Gastroesophageal sphincter (tissue), 4 donors: ENCODE results near the gene RPP14. TPM values are rescaled to one million over a fixed set of nuclear protein-coding genes. Genes with fewer than 3 reads are reported as not detected.

Source experiments
- ATAC-seq: fragments of 150-250 bp; one replicate; pipeline ENCODE4 v1.9.1; 2016; ENCODE audit warnings: mild to moderate bottlenecking, moderate library complexity
- H3K27ac ChIP-seq, 4 donors: fragments of 200-600 bp; sonication (generic) in 3 of 4; 1 replicate in 3 of 4; 2 replicates in 1 of 4; pipeline ENCODE4 v1.5.1; 2016 to 2019
- H3K27me3 ChIP-seq: fragments of 200-600 bp; sonication (generic); one replicate; pipeline ENCODE4 v1.5.1; 2019
- H3K36me3 ChIP-seq, 2 donors: fragments of 200-600 bp; sonication (generic); one replicate each; pipeline ENCODE4 v1.5.1; 2019; ENCODE audit warnings: control low read depth in 1 of 2
- H3K4me1 ChIP-seq, 3 donors: fragments of 200-600 bp; sonication (generic); 1 replicate in 2 of 3; 2 replicates in 1 of 3; pipeline ENCODE4 v1.5.1; 2016 to 2019; ENCODE audit warnings: control low read depth in 2 of 3
- H3K4me3 ChIP-seq, 2 donors: fragments of 200-600 bp; sonication (generic); one replicate each; pipeline ENCODE4 v1.5.1; 2019; ENCODE audit warnings: mild to moderate bottlenecking in 1 of 2, moderate library complexity in 1 of 2
- H3K9me3 ChIP-seq, 3 donors: fragments of 200-600 bp; sonication (generic); one replicate each; pipeline ENCODE4 v1.5.1; 2017 to 2019; ENCODE audit warnings: control low read depth in 2 of 3
- EP300 ChIP-seq: sonication (generic); formaldehyde crosslinking; IDR thresholded peaks from one replicate; pipeline ENCODE4 v1.6.1; 2017; ENCODE audit warnings: antibody characterized with exemption, mild to moderate bottlenecking
- POLR2A ChIP-seq, 2 donors: fragments of 450-650 bp; IDR thresholded peaks; one replicate each; pipeline ENCODE4 v1.6.1; 2017; ENCODE audit warnings: antibody characterized with exemption in 2 of 2, mild to moderate bottlenecking in 2 of 2, moderate library complexity in 1 of 2
- POLR2AphosphoS5 ChIP-seq: sonication (generic); formaldehyde crosslinking; IDR thresholded peaks from one replicate; pipeline ENCODE4 v1.6.1; 2017; ENCODE audit warnings: antibody characterized with exemption
- WGBS, 2 donors: methylation state at CpG; one replicate each; pipeline ENCODE4 v1.1.5; 2018; ENCODE audit warnings: low coverage in 1 of 2; 5-methylcytosine and 5-hydroxymethylcytosine counted together
- small RNA-seq, 4 donors: library from RNA; depleted of rRNA; stranded (forward); fragments of <200 nt; gene quantifications; one replicate each; pipeline ENCODE3, GENCODE V24; 2016
- total RNA-seq, 4 donors: library from RNA; depleted of rRNA; stranded (reverse); fragments of >200 nt; gene quantifications; one replicate each; pipeline ENCODE4 v1.1.0, GENCODE V29; 2016
- TF ChIP-seq, protein P1 (sequence below), 4 experiments: fragments of 200-600 bp in 2 of 4; fragments of 450-650 bp in 2 of 4; sonication (generic) in 1 of 4; IDR thresholded peaks; one replicate each; pipeline ENCODE4 v1.5.1; 2017 to 2019; ENCODE audit warnings: antibody characterized with exemption in 4 of 4, mild to moderate bottlenecking in 2 of 4, moderate library complexity in 2 of 4

The RPP14 gene
- total RNA-seq, 4 donors from 2014 or later = 12.3 to 14.4 (median 14.1) TPM

DNA sequence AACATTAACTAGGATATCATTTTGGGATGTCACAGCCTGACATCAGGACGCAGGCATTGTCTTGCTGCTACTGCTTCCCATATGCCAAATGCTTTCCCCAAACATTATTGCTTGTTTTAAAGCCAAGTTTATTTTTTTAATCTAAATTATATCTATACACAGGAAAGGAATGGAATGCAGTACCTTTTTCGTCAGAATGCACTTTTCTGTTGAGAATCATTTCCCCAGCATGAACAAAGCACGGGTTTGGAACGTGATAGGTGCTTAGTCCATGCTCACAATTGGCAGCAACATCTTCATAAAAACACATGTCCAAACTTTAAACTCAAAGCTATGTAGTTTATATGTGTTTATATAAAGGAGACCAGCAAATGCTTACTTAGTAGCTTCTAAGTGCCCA lies 52.8 kb downstream of the RPP14 start:
- Histone ChIP-seq H3K9me3 (no peaks in the 10 kb centered on the region), H3K36me3 (no peaks in the 10 kb centered on the region), H3K4me1 (peaks cover 0 to 38% (median 13%) of the 10 kb centered on the region in 3 donors), H3K27ac (peak overlapping the region in 3 of 4 donors; percentile 33 to 53 (median 42)), H3K27me3 (no peaks in the 10 kb centered on the region), H3K4me3 (no peak overlapping the region)
- ATAC-seq = peak; percentile 31
- WGBS, 2 donors = 27 to 48% methylated on average over 4 of the region's 4 CpGs
- no peak for TF ChIP-seq POLR2AphosphoS5
- TF ChIP-seq, protein P1, sequence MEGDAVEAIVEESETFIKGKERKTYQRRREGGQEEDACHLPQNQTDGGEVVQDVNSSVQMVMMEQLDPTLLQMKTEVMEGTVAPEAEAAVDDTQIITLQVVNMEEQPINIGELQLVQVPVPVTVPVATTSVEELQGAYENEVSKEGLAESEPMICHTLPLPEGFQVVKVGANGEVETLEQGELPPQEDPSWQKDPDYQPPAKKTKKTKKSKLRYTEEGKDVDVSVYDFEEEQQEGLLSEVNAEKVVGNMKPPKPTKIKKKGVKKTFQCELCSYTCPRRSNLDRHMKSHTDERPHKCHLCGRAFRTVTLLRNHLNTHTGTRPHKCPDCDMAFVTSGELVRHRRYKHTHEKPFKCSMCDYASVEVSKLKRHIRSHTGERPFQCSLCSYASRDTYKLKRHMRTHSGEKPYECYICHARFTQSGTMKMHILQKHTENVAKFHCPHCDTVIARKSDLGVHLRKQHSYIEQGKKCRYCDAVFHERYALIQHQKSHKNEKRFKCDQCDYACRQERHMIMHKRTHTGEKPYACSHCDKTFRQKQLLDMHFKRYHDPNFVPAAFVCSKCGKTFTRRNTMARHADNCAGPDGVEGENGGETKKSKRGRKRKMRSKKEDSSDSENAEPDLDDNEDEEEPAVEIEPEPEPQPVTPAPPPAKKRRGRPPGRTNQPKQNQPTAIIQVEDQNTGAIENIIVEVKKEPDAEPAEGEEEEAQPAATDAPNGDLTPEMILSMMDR (IDR thresholded peaks at IDR 0.05) = no peak
- no peak for TF ChIP-seq POLR2A (IDR thresholded peaks at IDR 0.05)
- TF ChIP-seq EP300 = no peak

DNA sequence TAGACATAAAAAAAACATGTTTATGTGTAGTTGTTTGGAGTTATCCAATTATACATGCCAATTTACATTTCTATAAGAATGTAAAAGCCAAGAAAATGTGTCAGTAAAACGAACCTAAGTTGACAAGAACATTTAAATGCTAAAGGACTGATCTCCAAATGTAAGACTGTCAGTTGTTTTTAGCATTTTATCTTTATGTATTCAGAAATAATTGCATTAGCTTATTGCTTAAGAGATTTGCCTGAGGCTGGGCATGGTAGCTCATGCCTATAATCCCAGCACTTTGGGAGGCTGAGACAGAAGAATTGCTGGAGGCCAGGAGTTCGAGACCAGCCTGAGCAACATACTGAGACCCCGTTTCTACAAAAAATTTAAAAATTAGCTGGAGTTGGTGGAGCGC lies 53.6 kb downstream of the RPP14 start:
- Histone ChIP-seq H3K4me1 (peaks cover 0 to 38% (median 13%) of the 10 kb centered on the region in 3 donors), H3K9me3 (no peaks in the 10 kb centered on the region), H3K4me3 (no peak overlapping the region), H3K36me3 (no peaks in the 10 kb centered on the region), H3K27me3 (no peaks in the 10 kb centered on the region), H3K27ac (no peak overlapping the region)
- TF ChIP-seq EP300 (no peak), POLR2A (IDR thresholded peaks at IDR 0.05) (no peak), POLR2AphosphoS5 (no peak)
- TF ChIP-seq, protein P1 (IDR thresholded peaks at IDR 0.05) = no peak
- ATAC-seq = no peak
- WGBS, 2 donors = 71 to 89% methylated on average over 3 to 4 of the region's 4 CpGs

DNA sequence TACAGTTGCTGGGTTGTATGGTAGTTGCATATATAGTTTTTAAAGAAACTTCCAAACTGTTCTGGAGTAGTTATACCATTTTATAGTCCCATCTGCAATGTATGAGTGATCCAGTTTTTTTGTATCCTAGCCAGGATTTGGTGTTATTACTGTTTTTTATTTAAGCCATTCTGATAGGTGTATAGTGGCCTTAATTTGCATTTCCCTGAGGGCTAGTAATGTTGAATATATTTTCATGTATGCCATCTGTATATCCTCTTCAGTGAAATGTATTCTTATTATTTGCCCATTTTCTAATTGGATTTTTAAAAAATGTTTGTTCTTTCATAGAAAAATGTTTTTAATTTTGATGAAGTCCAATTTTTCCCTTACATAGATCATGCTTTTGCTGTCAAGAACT lies 55.8 kb downstream of the RPP14 start:
- H3K9me3 ChIP-seq = no peaks in the 10 kb centered on the region
- no peak for TF ChIP-seq POLR2AphosphoS5
- TF ChIP-seq, protein P1 (IDR thresholded peaks at IDR 0.05) = no peak
- TF ChIP-seq POLR2A (IDR thresholded peaks at IDR 0.05) = no peak
- TF ChIP-seq EP300 = no peak
- H3K4me1 ChIP-seq = peaks cover 0 to 26% (median 4%) of the 10 kb centered on the region in 3 donors
- no peak for ATAC-seq
- no peaks in the 10 kb centered on the region for H3K36me3 ChIP-seq
- no peak overlapping the region for H3K4me3 ChIP-seq
- H3K27ac ChIP-seq = no peak overlapping the region
- no peaks in the 10 kb centered on the region for H3K27me3 ChIP-seq

DNA sequence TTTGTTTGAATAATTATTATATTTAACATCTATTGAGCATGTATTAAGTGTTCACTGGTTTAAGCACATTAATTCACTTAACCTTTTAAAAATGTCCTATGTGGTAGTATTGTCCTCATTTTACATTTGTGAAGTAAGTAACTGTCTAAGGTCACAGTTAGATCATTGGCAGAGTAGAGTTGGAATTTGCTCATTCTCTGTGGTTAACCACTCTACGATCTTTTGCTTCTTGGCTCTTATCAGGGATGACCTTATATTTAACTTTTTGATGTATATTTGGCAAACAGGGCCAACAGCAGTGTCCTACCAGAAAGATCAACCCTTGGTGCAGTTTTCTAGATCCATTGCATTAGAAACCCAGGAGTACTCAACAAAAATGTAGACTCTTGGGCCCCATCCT lies 60.7 kb downstream of the RPP14 start:
- Histone ChIP-seq H3K9me3 (no peaks in the 10 kb centered on the region), H3K4me3 (no peak overlapping the region), H3K27ac (no peak overlapping the region), H3K4me1 (no peaks in the 10 kb centered on the region), H3K27me3 (no peaks in the 10 kb centered on the region), H3K36me3 (peaks cover 0 to 14% of the 10 kb centered on the region in 2 donors)
- no peak for ATAC-seq
- 92 to 100% methylated on average over 1 of the region's 1 CpG for WGBS, 2 donors
- no peak for TF ChIP-seq POLR2A (IDR thresholded peaks at IDR 0.05)
- TF ChIP-seq POLR2AphosphoS5 = no peak
- TF ChIP-seq, protein P1 (IDR thresholded peaks at IDR 0.05) = no peak
- no peak for TF ChIP-seq EP300

DNA sequence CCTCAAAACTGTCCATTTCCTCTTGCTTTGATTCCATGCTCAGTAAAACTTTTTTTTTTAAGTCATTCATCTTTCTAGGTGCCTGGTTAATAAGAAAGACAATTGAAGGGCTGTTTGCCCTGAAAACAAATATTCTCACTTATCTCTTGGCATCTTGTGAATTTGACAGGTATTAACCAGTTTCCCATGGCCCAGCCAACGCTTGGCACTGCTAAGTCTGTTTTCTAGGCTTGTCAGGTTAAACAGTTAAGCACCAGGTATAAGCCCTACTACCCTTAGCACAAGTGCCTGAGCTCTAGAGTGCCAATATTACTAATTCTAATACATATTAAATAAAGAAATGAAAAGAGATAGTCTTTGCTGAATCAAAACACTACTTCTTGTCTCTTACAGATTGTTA lies 63.0 kb downstream of the RPP14 start:
- Histone ChIP-seq H3K4me3 (no peak overlapping the region), H3K27me3 (no peaks in the 10 kb centered on the region), H3K4me1 (no peaks in the 10 kb centered on the region), H3K9me3 (no peaks in the 10 kb centered on the region), H3K27ac (no peak overlapping the region), H3K36me3 (peaks cover 0 to 18% of the 10 kb centered on the region in 2 donors)
- 100% methylated on average over 1 of the region's 1 CpG for WGBS, 2 donors
- no peak for ATAC-seq
- TF ChIP-seq POLR2A (IDR thresholded peaks at IDR 0.05) (no peak), EP300 (no peak), POLR2AphosphoS5 (no peak)
- TF ChIP-seq, protein P1 (IDR thresholded peaks at IDR 0.05) = no peak

Small RNAs within 50 kb of the gene (small RNA-seq; reads per million reads assigned to genes)
- gene AC098479.1 = 0 reads per million in 4 donors

Other genes starting within 250 kb of the RPP14 start
- gene DNASE1L3, start 95.3 kb upstream of the RPP14 start, total RNA-seq = 1 to 10 TPM in 2 of 4 donors, under 1 TPM in 1, not detected in 1; 0.58 to 2.4 (median 1.3) TPM
- gene ABHD6, start 68.5 kb upstream of the RPP14 start, total RNA-seq = 10 to 100 TPM in 3 of 4 donors, 1 to 10 TPM in 1; 6.5 to 27.1 (median 17.6) TPM
- 10 to 100 TPM in 3 of 4 donors, 1 to 10 TPM in 1; 3.3 to 19.8 (median 11.9) TPM for gene HTD2, start 275 bp downstream of the RPP14 start, total RNA-seq
- gene PXK, start 26.6 kb downstream of the RPP14 start, total RNA-seq = 10 to 100 TPM; 29.3 to 41.0 (median 34.4) TPM
- gene PDHB, start 127.6 kb downstream of the RPP14 start, total RNA-seq = 100 to 1,000 TPM in 3 of 4 donors, 10 to 100 TPM in 1; 90.1 to 213 (median 146) TPM
- 10 to 100 TPM; 13.1 to 17.8 (median 16.3) TPM for gene KCTD6, start 185.9 kb downstream of the RPP14 start, total RNA-seq
- 10 to 100 TPM; 17.3 to 43.3 (median 23.6) TPM for gene ACOX2, start 230.9 kb downstream of the RPP14 start, total RNA-seq